AG10803 (cell line): ENCODE data around the gene NR1H4.
"Not testable (repeated sequence)": the region's sequence is repeated elsewhere in the genome, so short reads cannot be mapped to it uniquely, and the experiment has no call there.

ENCODE experiments used
- DNase-seq: peaks from one replicate; pipeline ENCODE4 v3.0.0; 2010; ENCODE audit warnings: low read depth
- H3K4me3 ChIP-seq: 2 replicates; pipeline ENCODE4 v1.5.1; 2011; ENCODE audit warnings: mild to moderate bottlenecking, low read length, control low read depth
- CTCF ChIP-seq: conservative IDR thresholded peaks from 2 replicates; pipeline ENCODE4 v1.5.1; 2011; ENCODE audit warnings: mild to moderate bottlenecking, low read length, control low read depth, inconsistent platforms

The NR1H4 gene

GRCh38 chr12:100493396-100494012 is 19.8 kb downstream of the NR1H4 start:
- H3K4me3 ChIP-seq, result no peak overlapping the region
- TF ChIP-seq CTCF, result no peak
- no peak for DNase-seq

GRCh38 chr12:100494026-100494425 is 20.4 kb downstream of the NR1H4 start:
- no peak overlapping the region for H3K4me3 ChIP-seq
- TF ChIP-seq CTCF, result no peak
- DNase-seq, result no peak

- no peak overlapping the region for H3K4me3 ChIP-seq
- no peak for DNase-seq
- TF ChIP-seq CTCF, result no peak
These were observed 20.9 kb downstream of the NR1H4 start for GRCh38 chr12:100494538-100494937.

GRCh38 chr12:100497105-100497795 is 23.6 kb downstream of the NR1H4 start:
- no peak for TF ChIP-seq CTCF
- no peak for DNase-seq
- no peak overlapping the region for H3K4me3 ChIP-seq

- no peak for TF ChIP-seq CTCF
- H3K4me3 ChIP-seq, result no peak overlapping the region
- DNase-seq, result no peak
These were observed 24.5 kb downstream of the NR1H4 start for GRCh38 chr12:100498141-100498540.

- TF ChIP-seq CTCF, result no peak
- no peak for DNase-seq
These were observed 25.8 kb downstream of the NR1H4 start for GRCh38 chr12:100499416-100499815.

GRCh38 chr12:100502718-100503117 is 29.1 kb downstream of the NR1H4 start:
- H3K4me3 ChIP-seq, DNase-seq: not testable (repeated sequence)

More at GRCh38 chr12:100499416-100499815, 25.8 kb downstream of the NR1H4 start:
- H3K4me3 ChIP-seq, result no peak overlapping the region
